A549 treated with CORT108297 at 1 μM for 4 hours (cell line): Measurements from ENCODE around the gene SEH1L. TPM values are rescaled to one million over a fixed set of nuclear protein-coding genes. Genes with fewer than 3 reads are reported as not detected.

Experiments
- total RNA-seq: library from RNA; stranded (reverse); fragments of 200-300 nt; extraction: Qiagen RNA extraction; gene quantifications from 5 replicates; pipeline ENCODE4 v1.2.3, GENCODE V29; 2022

Gene SEH1L
- total RNA-seq, result 25.8 to 28.1 TPM (median 26.5 TPM) in 5 replicates

GRCh38 chr18:12947285-12948049 is at the start of gene SEH1L:
Gene SEH1L (plus strand): TSS chr18:12948011. CDS start chr18:12948122, 111 bp downstream.

GRCh38 chr18:12990967-12991820 is 43.4 kb downstream of the SEH1L start, which contains the start of gene CEP192:
Gene CEP192 (plus strand): TSS chr18:12991362. CDS start chr18:12999425, 8,063 bp downstream.

Other genes starting within 250 kb of the SEH1L start
- 7.0 to 8.2 TPM (median 7.4 TPM) in 5 replicates for gene CEP76, start 245.3 kb upstream of the SEH1L start, total RNA-seq
- 68.0 to 75.2 TPM (median 73.0 TPM) in 5 replicates for gene PSMG2, start 245.0 kb upstream of the SEH1L start, total RNA-seq
- 20.3 to 23.6 TPM (median 20.9 TPM) in 5 replicates for gene PTPN2, start 63.8 kb upstream of the SEH1L start, total RNA-seq
- gene CEP192, start 43.4 kb downstream of the SEH1L start, total RNA-seq, result 6.9 to 9.2 TPM (median 8.6 TPM) in 5 replicates